ENCODE results near the gene HPSE2. TPM values are rescaled to one million over a fixed set of nuclear protein-coding genes. Genes with fewer than 3 reads are reported as not detected.
"Not testable (repeated sequence)": the region's sequence is repeated elsewhere in the genome, so short reads cannot be mapped to it uniquely, and the experiment has no call there.

HPSE2 gene
- total and polyA plus RNA-seq, 8 donors = 0.04 to 1.1 (median 0.05) TPM; not detected in 5

DNA sequence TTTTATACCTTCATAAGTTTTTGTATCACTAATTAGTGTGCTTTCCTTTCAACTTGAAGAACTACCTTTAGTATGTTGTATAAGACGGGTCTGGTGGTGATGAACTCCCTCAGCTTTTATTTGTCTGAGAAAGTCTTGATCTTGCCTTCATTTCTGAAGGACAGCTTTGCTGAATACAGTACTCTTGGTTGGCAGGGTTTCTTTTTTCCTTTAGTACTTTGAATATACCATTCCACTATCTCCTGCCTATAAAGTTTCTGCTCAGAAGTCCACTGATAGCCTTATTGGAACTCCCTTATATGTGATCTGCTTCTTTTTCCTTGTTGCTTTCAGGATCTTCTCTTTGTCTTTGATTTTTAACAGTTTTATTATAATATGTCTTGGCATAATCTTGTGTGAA lies 230.9 kb downstream of the HPSE2 start:
- Histone ChIP-seq H3K27me3 (no peaks in the 10 kb centered on the region), H3K36me3 (no peaks in the 10 kb centered on the region), H3K4me3 (no peak overlapping the region), H3K27ac (no peak overlapping the region), H3K4me1 (no peaks in the 10 kb centered on the region), H3K9me3 (no peaks in the 10 kb centered on the region)
- DNase-seq (no peak), FAIRE-seq (no peak), ATAC-seq (no peak)
- intact Hi-C loops (cut with DNase I) = no loop called here
- 66 to 83% methylated on average over 1 of the region's 1 CpG for WGBS, 2 donors
- TF ChIP-seq, protein P1, sequence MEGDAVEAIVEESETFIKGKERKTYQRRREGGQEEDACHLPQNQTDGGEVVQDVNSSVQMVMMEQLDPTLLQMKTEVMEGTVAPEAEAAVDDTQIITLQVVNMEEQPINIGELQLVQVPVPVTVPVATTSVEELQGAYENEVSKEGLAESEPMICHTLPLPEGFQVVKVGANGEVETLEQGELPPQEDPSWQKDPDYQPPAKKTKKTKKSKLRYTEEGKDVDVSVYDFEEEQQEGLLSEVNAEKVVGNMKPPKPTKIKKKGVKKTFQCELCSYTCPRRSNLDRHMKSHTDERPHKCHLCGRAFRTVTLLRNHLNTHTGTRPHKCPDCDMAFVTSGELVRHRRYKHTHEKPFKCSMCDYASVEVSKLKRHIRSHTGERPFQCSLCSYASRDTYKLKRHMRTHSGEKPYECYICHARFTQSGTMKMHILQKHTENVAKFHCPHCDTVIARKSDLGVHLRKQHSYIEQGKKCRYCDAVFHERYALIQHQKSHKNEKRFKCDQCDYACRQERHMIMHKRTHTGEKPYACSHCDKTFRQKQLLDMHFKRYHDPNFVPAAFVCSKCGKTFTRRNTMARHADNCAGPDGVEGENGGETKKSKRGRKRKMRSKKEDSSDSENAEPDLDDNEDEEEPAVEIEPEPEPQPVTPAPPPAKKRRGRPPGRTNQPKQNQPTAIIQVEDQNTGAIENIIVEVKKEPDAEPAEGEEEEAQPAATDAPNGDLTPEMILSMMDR (IDR thresholded peaks at IDR 0.05) = no peak

DNA sequence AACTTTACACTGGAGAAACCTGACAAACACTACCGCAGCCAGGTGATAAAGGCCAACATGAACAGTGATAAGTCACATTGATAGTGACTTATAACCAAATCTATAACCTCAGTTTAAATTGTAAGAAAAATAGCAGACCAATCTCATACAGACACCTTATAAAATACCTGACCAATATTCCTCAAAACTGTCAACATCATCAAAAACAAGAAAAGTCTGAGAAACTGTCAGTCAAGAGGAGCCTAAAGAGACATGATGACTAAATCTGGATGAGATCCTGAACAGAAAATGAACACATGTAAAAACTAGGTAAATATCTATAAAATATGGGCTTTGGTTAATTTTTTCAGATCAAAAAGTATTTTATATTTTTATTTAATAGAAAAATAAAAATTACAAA lies 233.3 kb downstream of the HPSE2 start:
- no peak for FAIRE-seq
- Histone ChIP-seq H3K27ac (no peak overlapping the region), H3K4me1 (no peaks in the 10 kb centered on the region), H3K36me3 (no peaks in the 10 kb centered on the region), H3K27me3 (no peaks in the 10 kb centered on the region), H3K4me3 (no peak overlapping the region), H3K9me3 (no peaks in the 10 kb centered on the region)
- DNase-seq = no peak
- TF ChIP-seq, protein P1 (IDR thresholded peaks at IDR 0.05) = no peak
- 70 to 88% methylated on average over 1 of the region's 1 CpG for WGBS, 2 donors
- intact Hi-C loops (cut with DNase I) = no loop called here
- no peak for ATAC-seq

GRCh38 chr10:98997596-98997995 lies 238.1 kb downstream of the HPSE2 start:
- TF ChIP-seq, protein P1 (IDR thresholded peaks at IDR 0.05) = no peak
- H3K36me3 ChIP-seq = no peaks in the 10 kb centered on the region
- no peaks in the 10 kb centered on the region for H3K4me1 ChIP-seq
- intact Hi-C loops (cut with DNase I) = no loop called here
- no peak for FAIRE-seq
- H3K27ac ChIP-seq = no peak overlapping the region
- no peaks in the 10 kb centered on the region for H3K27me3 ChIP-seq
- no peak for DNase-seq
- no peaks in the 10 kb centered on the region for H3K9me3 ChIP-seq
- H3K4me3 ChIP-seq = no peak overlapping the region
- ATAC-seq = no peak
- 62 to 67% methylated on average over 4 of the region's 4 CpGs for WGBS, 2 donors

DNA sequence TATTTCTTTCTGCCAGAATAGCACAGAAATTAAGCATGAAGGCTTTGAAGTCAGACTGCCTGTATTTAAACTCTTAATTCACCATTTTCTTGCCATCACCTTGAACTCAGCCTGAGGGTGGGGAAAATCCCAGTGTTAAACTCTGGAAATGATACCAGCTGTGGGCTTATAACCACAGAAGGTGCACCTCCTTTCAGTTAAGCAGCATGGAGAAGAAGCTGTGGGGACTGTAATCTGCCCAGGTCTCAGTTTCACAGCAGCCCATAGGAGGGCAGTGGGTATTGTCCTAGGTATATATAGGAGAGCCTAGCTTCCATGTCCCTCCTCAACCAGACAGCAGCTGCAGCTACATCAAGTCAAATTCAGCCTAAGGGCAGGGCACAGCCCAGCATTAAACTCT lies 241.6 kb downstream of the HPSE2 start:
- H3K27ac ChIP-seq = no peak overlapping the region
- H3K4me1 ChIP-seq = no peaks in the 10 kb centered on the region
- no peaks in the 10 kb centered on the region for H3K36me3 ChIP-seq
- no peaks in the 10 kb centered on the region for H3K9me3 ChIP-seq
- DNase-seq (no peak), ATAC-seq (no peak), FAIRE-seq (no peak)
- TF ChIP-seq, protein P1 (IDR thresholded peaks at IDR 0.05) = no peak
- no peaks in the 10 kb centered on the region for H3K27me3 ChIP-seq
- intact Hi-C loops (cut with DNase I) = no loop called here
- H3K4me3 ChIP-seq = no peak overlapping the region

GRCh38 chr10:98983751-98984150 lies 251.9 kb downstream of the HPSE2 start:
- FAIRE-seq; intact Hi-C loops (cut with DNase I); ATAC-seq; H3K27me3 ChIP-seq; H3K36me3 ChIP-seq; H3K9me3 ChIP-seq; H3K27ac ChIP-seq; H3K4me3 ChIP-seq; H3K4me1 ChIP-seq: not testable (repeated sequence)
- peak in 1 of 6 donors; percentile 25 for DNase-seq
- WGBS, 2 donors = 76 to 87% methylated on average over 9 of the region's 9 CpGs

- no peaks in the 10 kb centered on the region for H3K36me3 ChIP-seq
- no peak for DNase-seq
- no peaks in the 10 kb centered on the region for H3K27me3 ChIP-seq
- H3K27ac ChIP-seq = no peak overlapping the region
- 51 to 59% methylated on average over 5 of the region's 5 CpGs for WGBS, 2 donors
- no peak for ATAC-seq
- no peaks in the 10 kb centered on the region for H3K9me3 ChIP-seq
- FAIRE-seq = no peak
- TF ChIP-seq, protein P1 (IDR thresholded peaks at IDR 0.05) = no peak
- peaks cover 0 to 3% (median 0%) of the 10 kb centered on the region in 3 donors for H3K4me1 ChIP-seq
- no peak overlapping the region for H3K4me3 ChIP-seq
- intact Hi-C loops (cut with DNase I) = no loop called here
These were observed 255.3 kb downstream of the HPSE2 start for GRCh38 chr10:98980353-98980752.

Measured in pancreas (tissue), 10 donors.